ENCODE measurements around the gene PRSS1.

DNA sequence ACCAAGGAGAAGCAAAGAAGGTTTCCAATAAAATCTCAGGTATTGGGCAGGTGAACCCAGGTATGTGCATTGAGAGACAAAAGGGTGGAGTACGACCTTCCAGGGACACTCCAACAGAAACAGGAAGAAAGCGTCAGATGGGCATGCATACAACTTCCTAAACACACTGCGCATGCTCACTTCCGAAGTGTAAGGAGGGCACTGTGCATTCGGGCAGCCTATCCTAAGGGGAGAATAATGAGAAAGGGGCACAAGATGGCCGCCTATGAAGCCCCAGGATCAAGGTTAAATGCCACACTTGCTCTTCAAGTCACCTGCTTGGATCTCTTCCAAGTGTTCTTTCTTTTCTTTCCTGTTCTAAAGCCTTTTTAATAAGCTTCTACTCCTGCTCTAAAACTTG lies 39.4 kb upstream of the PRSS1 start:
- TF ChIP-seq, protein P1, sequence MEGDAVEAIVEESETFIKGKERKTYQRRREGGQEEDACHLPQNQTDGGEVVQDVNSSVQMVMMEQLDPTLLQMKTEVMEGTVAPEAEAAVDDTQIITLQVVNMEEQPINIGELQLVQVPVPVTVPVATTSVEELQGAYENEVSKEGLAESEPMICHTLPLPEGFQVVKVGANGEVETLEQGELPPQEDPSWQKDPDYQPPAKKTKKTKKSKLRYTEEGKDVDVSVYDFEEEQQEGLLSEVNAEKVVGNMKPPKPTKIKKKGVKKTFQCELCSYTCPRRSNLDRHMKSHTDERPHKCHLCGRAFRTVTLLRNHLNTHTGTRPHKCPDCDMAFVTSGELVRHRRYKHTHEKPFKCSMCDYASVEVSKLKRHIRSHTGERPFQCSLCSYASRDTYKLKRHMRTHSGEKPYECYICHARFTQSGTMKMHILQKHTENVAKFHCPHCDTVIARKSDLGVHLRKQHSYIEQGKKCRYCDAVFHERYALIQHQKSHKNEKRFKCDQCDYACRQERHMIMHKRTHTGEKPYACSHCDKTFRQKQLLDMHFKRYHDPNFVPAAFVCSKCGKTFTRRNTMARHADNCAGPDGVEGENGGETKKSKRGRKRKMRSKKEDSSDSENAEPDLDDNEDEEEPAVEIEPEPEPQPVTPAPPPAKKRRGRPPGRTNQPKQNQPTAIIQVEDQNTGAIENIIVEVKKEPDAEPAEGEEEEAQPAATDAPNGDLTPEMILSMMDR (IDR thresholded peaks at IDR 0.05; ENCODE audit: low read depth, low read length, poor library complexity, severe bottlenecking) = no peak
- no peak for TF ChIP-seq EZH2phosphoT487 (IDR thresholded peaks at IDR 0.05; ENCODE audit: borderline replicate concordance, low read length)

Data from DOHH2 (cell line).